Fibroblast of skin of abdomen (primary cell): Measurements from ENCODE around the gene RNF207.

ENCODE experiments used
- DNase-seq: peaks from one replicate; pipeline ENCODE4 v3.0.0-alpha.2; 2013

The RNF207 gene

DNA sequence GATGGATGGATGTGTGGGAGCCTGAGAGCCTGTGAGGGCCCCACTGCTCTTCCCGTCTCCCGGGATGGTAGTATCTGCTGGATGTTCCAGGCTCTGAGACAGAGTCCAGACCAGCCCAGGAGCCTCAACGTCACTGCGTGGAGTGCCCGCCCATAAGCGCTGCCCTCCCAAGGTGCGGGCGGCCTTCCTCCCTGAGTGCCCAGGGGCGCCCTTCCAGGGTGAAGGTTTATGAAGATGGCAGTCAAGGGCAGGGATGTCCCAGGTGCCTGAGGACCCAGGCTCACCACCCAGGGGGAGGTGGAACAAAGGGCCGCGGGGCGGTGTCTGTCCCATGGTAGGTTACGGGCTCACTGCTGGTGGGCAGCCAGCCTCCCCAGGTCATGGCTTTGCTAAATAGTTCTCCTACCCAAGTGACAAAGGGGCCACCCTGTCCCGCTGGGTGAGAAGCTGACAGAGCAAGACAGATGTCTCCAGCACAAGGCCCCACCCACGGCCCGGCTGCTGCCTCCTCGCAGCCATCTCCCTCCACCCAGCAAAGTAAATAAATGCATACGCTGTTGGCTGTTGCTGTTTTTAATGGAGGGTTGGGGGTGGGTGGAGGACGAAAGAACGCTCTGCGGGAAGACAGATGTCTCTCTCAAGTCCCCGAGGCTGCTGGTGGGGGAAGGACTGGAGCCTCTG lies 63.9 kb downstream of the RNF207 start:
- DNase-seq, result no peak

DNA sequence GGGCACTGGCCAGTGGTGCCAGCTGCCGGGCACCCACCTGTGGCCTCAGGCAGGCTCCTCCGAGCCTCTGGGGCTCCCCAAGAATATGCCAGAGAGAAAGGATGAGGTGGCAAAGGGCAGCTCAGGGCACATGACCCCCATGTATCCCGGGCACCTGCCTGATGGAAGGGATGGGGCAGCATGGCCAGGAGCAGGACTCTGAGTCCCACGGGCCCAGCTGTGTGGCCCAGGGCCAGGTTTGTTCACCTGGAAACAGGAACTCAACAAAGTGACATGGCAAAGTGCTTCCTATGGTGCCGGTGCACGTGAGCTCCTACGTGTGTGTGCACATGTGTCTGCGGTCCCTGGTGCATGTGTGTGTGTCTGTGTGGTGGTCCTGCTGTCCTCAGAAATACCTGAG lies 64.5 kb downstream of the RNF207 start:
- no peak for DNase-seq
